Sciatic nerve (tissue), 2 donors: ENCODE measurements around the gene KLHL40. TPM values are rescaled to one million over a fixed set of nuclear protein-coding genes. Genes with fewer than 3 reads are reported as not detected.

Experiments
- ATAC-seq: fragments of 200-7000 bp; cut with Tn5 transposase; one replicate; pipeline ENCODE4 v1.9.1; 2020; ENCODE audit warnings: mild to moderate bottlenecking, moderate library complexity
- DNase-seq: peaks from one replicate; pipeline ENCODE4 v3.0.0-alpha.2; 2020; ENCODE audit warnings: low spot score
- intact Hi-C: fragments of 100-400 bp; cut with DNase I; formaldehyde crosslinking; loops from one replicate; pipeline ENCODE4 v1.14.2; 2022
- total RNA-seq: library from RNA; stranded (reverse); fragmentation: NEBNext Ultra II Directional; extraction: Animal tissue kit (Norgen Biotek cat#: 25700); gene quantifications from one replicate; pipeline ENCODE4 v1.2.1, GENCODE V29; 2021
- donor health status: DM: no; HTN: no; CAD: no.
- donor health status: DM: no; HTN: no; CAD: no.

Gene KLHL40
- total RNA-seq, 1 donor from 2014 or later = 0.13 TPM

DNA sequence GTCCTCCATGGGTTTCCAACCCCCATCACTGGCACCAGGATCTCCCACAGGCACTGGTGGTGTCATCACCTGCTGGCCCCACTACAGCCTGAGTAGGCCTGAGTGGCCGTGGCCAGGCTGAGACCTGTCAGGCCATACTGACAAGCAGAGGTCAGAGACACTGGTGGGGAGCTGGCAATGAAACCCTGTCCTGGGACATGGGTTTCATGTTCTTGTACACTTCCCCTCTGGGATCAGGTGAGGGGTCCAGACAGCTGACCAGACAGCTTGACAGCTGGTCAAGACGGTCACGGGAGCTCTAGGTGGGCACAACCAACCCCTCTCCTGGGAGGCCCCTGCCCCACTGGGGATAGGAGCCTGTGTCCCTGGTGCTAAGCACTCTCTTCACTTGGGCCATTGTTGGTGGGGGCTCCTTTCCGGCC, 18.7 kb upstream of the KLHL40 start:
- DNase-seq (peak; percentile 45), ATAC-seq (peak; percentile 15)
- intact Hi-C loops = no loop called here

DNA sequence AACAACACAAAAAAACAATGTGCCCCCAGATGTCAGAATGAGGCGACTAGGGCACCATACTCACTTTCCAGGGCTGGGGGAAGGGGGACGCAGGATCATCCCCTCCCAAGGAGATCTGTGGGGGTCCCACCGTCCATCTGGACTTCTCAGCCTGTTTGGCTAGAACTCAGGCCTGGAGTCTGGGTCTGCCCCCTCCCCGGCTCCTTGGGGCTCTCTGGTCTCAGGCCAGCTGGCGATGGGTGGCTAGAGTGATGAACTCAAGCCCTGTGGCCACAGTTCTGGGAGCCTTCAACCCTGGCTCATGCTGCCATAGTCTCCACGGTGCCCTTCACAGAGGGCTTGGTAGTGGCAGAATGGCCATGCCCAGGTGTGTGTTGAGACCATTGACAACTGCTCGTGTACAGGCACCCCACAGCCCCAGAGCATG, 18.2 kb upstream of the KLHL40 start:
- ATAC-seq (no peak), DNase-seq (peak; percentile 54)
- intact Hi-C loops = no loop called here

DNA sequence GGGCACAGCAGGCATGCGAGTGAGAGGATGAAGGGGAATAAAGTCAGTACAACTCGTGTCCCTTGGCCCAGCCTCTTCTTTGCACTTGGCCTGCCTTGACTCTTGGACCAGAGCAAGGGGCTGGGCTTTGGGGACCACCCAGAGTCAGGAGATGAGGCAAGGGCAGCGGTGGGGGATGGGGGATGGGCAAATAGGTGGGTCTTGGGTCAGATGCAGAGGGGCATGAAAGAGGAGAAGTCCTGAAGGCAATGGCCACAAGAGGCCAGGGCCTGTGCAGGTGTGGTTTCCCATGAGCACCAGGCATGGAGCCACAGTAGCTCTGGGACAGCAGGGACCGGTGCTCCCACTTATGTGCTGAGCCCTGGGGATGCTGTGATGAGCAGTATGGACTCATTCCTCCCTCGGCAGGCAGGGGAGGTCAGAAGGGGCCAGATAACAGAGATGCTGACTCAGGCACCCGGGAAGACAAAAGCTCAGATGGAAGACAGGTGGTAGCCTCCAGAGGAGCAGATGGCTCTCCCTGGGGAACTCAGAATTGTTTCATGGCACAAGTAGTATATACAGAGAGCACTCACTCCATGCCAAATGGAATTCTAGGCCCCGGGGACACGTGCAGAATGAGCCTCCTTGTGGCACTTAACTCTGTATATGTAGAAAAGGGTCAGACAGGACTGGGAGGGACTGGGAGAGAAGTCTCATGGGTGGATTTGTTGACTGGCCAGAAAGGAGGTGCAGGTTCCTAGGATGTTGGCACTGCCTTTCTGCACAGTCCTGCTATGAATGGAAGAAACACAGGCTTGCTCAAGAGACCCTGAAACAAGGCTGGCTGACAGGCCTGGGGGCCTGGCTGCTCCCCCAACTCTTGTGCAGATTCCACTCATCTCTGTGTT, 17.6 kb upstream of the KLHL40 start:
- intact Hi-C loops = no loop called here
- DNase-seq (peak; percentile 58), ATAC-seq (no peak)

DNA sequence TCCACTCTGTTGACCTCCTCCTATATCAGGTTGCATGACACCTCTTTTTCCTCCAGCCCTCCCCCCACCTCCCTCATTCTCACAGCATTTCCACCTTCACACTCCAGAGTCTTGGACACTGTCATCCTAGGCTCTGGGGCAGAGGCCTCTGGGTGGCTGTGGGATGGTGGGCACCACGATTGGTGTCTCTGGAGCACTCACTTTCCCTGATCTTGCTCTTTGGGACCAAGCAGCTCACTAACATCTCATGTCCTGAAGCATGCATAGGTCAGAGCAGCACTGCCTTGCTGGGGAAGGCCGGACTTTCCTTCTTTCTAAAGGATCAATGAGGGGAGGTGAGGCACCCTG, 16.9 kb upstream of the KLHL40 start:
- no peak for ATAC-seq
- no peak for DNase-seq
- intact Hi-C loops = no loop called here

DNA sequence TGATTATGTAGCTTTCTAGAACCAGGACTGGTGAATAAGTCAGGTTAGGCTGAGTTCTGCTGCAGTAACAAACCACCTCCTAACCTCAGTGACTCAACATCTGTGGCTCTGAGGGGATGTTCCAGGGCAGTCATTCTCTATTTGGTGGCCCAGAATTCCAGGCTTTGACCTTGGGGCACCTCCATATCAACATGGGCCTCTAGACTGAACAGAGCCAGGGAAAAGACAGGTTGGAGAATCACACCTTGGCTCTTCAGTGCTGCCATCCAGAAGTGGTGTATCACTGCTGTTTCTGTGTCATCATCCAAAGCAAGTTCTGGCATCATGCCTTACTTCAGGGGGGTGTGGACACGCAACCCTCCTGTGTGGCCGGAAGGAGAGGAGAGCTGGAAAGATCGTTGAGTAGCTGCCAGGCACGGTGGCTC, 16.5 kb upstream of the KLHL40 start:
- intact Hi-C loops = no loop called here
- ATAC-seq = no peak
- peak; percentile 40 for DNase-seq

DNA sequence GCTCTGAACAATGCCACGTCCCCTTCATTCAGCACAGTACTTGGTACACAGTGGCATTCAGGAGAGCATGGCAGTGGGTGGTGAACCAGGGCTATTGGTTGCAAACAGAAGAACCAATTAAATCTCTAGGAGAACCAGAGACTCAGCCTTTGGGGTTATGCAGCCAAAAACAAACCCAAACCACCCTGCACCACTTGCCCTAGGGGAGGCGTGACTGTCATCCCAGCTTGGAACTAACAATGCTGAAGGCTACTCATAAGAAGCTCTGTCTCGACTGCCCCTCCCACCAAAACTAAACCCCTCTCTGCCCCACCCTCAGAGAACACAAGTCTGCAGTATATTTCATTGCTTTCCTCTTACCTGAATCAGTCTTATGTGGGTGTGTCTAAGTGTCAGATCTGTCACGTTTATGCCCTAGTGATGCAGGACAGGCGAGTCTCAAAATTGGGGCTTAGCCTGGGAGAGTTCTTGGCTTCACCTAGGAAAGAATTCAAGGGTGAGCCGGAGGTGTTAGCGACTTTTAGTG, 15.2 kb upstream of the KLHL40 start:
- DNase-seq = no peak
- no peak for ATAC-seq
- intact Hi-C loops = no loop called here

DNA sequence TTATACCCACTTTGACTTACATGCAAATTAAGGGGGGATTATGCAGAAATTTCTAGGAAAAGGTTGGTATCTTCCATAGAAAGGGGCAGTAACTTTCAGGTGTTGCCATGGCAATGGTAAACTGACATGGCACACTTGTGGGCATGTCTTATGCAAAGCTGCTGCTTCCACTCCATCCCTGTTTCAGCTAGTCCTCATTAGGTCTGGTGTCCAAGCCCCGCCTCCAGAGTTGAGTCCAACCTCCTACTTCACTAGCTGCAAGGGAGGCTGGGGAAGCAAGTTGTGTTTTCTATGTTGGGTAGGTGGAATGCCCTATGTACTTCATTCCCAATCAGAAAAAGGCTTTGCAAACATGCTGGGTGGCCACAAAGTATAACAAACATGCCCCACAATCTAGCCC, 14.7 kb upstream of the KLHL40 start:
- ATAC-seq = no peak
- no peak for DNase-seq
- intact Hi-C loops = no loop called here

DNA sequence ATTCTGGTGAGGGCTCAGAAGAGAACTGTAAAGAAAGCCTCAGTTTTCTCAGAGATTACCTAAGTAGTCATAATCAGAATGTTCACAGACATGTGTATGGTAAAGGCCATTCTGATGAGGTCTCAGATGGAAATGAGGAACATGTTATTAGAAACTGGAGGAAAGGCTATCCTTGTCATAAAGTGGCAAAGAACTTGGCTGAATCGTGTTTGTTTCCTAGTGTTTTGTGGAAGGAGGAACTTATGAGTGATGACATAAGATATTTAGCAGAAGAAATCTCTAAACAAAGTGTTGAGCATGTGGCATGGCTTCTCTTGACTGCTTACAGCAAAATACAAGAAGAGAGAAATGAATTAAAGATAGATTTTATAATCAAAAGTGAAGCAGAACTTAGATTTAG, 12.8 kb upstream of the KLHL40 start:
- no peak for DNase-seq
- intact Hi-C loops = no loop called here
- ATAC-seq = no peak

DNA sequence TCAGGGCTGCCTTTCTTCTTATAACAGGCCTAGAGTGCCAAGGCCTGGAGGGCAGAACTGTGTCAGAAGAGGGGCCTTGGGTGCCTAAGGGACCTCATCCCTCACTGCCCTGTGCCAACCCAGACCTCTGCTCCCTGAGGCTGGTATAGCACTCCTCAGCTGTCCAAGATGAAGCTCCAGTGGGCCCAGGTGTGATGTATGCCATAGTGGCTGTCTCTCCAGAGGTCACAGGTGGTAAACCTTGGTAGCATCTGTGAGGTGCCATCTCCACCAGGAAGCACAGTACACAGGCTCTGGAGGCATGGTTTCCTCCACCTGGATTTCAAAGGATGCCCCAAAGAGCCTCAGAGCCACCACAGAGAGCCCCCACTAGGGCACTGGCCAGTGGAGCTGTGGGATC, 12.3 kb upstream of the KLHL40 start:
- ATAC-seq = peak; percentile 22
- DNase-seq = no peak
- intact Hi-C loops = no loop called here

DNA sequence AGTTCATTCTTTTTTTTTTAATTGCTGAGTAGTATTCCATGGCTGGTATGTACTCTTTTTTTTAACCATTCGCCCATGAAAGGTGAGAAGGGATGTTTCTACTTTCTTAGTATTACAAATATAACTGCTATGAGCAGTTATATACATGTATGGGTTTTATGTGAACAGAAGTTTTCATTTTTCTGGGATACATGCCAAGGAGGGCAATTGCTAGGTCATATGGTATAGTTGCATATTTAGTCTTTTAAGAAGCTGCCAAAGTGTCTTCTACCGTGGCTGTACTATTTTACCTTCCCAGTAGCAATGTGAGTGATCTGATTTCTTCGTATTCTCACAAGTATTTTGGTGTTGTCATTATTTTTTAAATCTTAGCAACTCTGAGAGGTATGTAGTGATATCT, 11.2 kb upstream of the KLHL40 start:
- ATAC-seq (no peak), DNase-seq (no peak)
- intact Hi-C loops = no loop called here

DNA sequence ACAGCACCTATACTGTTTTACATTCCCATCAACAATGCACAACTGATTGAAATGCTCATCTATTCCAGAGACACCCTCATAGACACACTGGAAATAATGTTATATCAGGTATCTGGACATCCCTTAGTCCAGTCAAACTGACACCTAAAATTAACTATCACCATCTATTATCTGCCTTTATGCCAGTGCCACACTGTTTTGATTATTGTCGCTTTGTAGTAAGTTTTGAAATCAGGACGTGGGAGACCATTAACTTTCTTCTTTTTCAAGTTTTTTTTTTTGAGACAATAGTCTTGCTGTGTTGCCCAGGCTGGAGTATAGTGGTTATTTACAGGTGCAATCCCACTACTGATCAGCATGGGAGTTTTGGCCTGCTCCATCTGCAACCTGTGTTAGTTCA, 9.4 kb upstream of the KLHL40 start:
- DNase-seq (no peak), ATAC-seq (no peak)
- intact Hi-C loops = no loop called here

DNA sequence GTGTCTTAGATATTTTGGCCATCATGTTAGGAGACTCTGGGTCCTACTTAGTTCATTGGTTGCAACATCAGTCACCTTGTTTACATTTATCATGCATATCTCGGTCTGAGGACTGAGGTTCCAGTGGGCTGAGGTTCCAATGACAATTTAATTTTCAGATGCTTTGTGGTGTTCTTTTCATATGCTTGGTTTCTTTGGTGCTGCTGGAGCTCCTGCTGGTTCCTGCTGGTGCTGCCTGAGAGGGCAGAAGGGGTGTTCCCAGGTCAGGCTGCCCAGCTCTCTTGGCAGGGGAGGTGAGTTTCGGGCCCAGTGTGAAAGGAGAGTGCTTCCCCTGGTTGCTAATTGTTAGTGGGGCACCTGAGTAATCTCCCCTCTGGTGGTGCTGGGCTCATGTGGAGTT, 6.9 kb upstream of the KLHL40 start:
- intact Hi-C loops = no loop called here
- ATAC-seq (no peak), DNase-seq (peak; percentile 34)

DNA sequence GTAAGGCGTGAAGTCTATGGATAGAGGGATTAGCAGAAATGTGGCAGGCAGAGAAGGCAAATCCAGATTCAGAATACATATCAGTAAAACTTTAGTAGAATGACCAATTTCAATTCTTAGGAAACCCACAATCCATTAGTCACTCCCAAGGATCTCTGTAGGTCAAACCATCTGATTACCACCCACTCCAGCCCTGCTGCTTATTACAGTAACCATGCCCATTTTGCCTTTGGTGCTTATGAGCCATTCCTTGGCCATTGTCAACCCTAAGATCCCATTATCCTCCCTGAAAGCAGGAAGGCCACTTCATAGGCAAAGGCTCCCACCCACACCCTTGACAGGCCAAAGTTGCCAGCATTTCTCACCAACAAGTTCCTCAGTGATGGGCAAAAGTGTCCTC, 5.1 kb upstream of the KLHL40 start:
- intact Hi-C loops = no loop called here
- DNase-seq (no peak), ATAC-seq (no peak)

DNA sequence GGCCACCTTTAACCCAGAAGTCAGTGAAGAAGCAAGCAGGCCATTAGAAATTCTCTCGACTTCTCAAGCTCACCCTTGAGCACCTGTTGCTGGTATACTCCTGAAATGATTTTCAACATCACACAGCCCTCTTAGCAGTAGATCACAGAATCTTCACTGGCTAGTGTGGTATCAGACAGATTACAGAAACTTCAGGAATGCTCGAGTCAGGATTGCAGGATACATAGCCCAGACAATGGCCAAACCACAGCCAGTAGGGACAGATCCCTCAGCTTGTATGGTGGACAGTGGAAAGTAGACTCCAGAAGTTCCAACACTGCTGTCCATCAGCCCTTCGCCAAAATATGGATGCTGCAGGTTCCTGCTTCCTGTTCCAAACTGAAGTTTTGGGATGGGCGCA, 4.5 kb upstream of the KLHL40 start:
- intact Hi-C loops = no loop called here
- no peak for ATAC-seq
- peak; percentile 15 for DNase-seq

DNA sequence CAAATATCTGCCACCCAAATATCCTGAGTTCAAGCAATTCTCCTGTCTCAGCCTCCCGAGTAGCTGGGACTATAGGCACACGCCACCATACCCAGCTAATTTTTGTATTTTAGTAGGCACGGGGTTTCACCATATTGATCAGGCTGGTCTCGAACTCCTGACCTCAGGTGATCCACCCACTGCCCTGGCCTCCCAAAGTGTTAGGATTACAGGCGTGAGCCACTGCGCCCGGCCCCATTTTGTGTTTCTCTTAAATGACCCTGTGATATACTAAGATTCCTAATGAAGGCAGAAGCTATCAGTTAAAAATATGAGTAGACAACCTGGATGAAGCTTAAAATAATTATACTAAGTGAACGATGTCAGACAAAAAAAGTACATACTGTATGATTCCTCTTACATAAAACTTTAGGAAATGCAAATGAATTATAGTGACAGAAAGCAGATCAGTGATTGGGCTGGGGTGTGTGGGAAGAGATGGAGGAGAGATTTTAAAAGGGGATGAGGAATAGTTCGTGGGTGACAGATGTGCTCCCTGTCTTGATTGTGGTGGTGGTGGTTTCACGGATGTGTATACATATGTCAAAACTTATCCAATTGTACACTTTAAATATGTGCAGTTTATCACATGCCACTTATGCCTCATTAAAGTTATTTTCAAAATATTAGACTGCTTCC, 3.8 kb upstream of the KLHL40 start:
- DNase-seq (no peak), ATAC-seq (no peak)
- intact Hi-C loops = no loop called here

DNA sequence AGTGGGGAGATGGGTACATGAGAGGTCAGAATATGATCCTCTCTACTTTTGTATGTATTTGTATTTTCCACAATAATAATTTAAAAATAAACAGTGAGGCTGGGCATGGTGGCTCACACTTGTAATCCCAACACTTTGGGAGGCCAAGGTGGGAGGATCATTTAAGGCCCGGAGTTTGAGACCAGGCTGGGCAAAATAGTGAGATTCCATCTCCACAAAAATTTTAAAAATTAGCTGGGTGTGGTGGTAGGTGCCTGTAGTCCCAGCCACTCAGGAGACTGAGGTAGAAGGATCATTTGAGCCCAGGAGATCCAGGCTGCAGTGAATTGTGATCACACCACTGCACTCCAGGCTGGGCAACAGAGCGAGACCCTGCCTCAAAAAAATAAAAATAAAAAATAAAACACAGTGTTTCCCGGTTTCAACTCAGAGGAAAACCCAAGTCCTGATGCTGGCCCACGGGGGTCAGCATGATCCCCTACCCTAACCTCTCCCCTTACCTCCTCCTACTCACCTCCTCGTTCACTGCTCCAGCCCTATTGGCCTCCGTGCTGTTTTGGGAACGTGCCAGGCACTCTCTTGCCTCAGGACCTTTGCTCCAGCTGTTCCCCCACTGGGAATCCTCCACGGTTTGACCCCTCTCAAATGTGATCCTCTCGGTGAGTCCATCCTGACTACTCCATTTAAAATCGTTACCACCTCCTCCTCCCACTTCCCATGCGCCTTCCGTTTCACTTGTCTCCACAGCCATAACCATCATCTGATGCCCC, 2.9 kb upstream of the KLHL40 start:
- no peak for ATAC-seq
- DNase-seq = peak; percentile 35
- intact Hi-C loops = no loop called here

DNA sequence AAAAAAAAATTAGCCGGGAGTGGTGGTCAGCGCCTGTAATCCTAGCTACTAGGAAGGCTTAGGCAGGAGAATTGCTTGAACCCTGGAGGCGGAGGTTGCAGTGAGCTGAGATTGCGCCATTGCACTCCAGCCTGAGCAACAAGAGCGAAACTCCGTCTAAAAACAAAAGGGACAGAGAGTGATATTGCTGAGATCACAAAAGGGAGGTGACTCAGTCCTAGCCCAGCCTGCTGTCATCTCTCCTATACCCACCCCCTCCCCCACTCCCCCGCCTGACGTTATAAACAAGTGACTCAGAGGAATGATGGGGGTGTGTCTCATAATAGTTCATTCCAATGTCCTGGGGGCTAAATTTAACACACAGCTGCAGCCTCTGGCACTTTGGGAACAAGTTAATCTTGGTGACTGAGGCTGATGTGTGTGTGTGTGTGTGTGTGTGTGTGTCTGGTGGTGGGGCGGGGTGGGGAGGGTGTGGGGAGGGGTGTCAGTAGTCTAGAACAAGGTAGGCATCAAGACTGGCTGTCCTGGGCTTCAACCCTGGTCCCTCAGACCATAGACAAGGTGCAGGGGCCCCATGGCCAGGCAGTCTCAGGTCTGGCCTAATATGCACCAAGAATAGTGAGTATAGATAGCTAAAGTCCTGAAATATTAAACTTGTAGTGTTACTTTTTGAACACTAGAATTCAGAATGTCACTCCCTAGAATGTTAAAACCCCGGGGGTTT, 1.3 kb upstream of the KLHL40 start:
- peak; percentile 65 for ATAC-seq
- intact Hi-C loops = no loop called here
- peak; percentile 67 for DNase-seq

DNA sequence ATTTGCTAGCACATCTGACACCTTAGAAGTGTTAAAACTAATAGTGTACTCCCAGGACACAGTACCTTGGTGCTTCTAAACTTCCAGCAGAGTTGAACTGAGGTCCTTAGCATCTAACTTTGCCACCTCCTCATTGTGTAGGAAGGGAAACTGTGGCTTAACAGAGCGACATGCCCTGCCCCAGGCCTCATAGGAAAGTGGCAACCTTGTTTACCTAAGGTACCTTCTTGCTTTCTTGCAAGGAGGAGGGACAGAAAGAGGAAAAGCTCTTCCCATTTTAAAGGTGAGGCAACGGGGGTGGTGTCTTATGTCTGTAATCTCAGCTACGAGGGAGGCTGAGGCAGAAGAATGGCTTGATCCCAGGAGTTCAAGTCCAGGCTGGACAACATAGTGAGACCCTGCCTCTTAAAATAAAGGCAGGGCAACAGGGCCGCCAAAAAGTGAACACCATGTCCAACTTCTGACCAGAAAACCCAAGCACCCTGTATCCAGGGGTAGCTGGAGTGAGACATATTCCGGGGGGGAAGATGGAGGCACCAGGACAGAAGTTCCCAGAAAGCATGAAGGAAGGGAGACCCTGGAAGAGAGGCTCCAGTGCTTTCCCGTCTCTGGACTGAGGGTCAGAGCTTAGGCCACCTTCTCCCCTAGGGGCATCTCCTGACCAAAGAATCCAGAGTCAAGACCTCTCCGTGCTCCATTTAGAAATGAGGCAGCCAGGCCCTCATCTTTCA, 540 bp upstream of the KLHL40 start:
- intact Hi-C loops = no loop called here
- ATAC-seq = no peak

More for the DNA sequence above, 540 bp upstream of the KLHL40 start:
- peak; percentile 6 for DNase-seq
